GM18867 (cell line): ENCODE data around the gene KIAA0753.
A peak's percentile ranks its signal among the peaks of the same experiment; 100 is the strongest.
"Not testable (repeated sequence)": the region's sequence is repeated elsewhere in the genome, so short reads cannot be mapped to it uniquely, and the experiment has no call there.

ENCODE experiments used
- ATAC-seq: cut with Tn5 transposase; IDR thresholded peaks from one replicate; pipeline ENCODE4 v1.9.1; 2021; ENCODE audit warnings: mild to moderate bottlenecking, moderate library complexity; ENCODE audit not compliant: unreplicated experiment

The KIAA0753 gene

DNA sequence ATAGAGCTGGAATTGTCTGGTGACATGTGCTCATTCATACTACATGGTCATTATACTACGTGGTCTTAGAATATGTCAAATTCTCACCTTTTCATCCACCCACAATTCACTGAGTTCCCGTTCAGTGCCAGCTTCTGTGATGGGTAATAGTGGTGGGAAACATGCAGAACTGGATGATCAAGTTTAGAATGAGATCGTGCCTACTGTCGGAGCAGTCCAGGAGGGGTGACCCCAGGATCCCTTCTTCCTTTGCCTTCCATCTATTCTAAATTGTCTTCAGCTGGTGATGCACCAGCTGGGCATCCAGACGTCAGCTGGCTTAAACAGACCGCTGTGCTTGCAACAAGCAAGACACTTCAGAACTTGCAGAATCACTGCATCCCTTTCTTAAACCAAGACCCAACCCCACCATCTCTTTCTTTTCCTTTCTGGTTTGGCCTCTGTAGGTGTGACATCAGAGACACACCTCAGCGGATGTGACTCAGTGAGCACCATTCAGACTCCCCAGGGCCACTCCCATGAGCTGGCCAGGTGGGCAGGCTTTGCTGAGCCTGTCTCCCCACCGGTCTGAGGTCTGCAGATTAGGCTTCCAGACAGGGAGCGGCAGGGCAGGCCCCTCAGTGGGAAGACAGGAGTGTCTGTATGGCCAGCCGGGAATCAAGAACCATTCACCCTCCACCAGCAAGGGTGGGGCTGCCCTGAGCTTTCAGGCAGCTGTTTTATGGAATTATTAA is 29.1 kb upstream of the KIAA0753 start:
- ATAC-seq: no peak

GRCh38 chr17:6668727-6669425 is 28.4 kb upstream of the KIAA0753 start:
- ATAC-seq: no peak

- ATAC-seq: no peak
Measured at GRCh38 chr17:6668219-6668618, 27.7 kb upstream of the KIAA0753 start.

DNA sequence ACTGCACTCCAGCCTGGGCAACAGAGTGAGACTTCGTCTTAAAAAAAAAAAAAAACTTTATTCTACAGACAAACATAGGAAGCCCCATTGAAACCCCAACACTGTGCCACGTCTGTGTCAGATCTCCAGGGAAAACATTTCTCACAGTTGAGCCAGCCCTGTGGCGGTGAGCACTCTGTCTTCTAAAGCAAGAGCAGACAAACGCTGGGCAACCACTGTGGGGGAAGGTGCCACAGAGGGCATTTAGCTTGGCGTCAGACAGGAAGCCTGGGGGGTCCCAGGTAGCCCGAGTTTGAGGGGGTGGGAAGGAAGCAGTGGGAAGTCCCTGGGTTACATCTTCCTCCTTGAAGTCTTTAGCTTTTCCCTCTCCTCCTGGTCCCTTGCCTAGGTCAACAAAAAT is 27.0 kb upstream of the KIAA0753 start:
- ATAC-seq: no peak

- ATAC-seq: no peak
Measured at GRCh38 chr17:6666557-6666956, 26.0 kb upstream of the KIAA0753 start.

DNA sequence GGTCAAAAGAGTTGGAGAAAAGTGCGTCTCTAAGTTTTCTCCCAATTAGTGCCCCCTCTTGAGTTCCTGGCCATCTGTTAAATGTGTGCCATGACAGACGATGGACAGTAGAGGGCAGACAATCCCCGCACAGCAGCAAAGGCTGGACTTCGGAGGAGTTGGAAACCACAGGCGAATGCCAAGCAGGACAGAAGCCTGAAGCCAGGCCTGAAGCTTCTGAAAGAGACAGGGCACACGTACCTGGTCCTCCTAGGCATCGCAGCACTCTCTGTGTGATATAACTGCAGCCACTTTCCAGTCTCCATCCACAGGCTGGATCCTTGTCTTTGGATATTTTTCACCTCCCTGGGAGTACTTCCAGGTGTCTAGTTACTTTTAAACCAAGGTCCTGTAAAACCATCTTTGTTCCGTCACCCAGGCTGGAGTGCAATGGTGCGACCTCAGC is 25.6 kb upstream of the KIAA0753 start:
- no peak for ATAC-seq

DNA sequence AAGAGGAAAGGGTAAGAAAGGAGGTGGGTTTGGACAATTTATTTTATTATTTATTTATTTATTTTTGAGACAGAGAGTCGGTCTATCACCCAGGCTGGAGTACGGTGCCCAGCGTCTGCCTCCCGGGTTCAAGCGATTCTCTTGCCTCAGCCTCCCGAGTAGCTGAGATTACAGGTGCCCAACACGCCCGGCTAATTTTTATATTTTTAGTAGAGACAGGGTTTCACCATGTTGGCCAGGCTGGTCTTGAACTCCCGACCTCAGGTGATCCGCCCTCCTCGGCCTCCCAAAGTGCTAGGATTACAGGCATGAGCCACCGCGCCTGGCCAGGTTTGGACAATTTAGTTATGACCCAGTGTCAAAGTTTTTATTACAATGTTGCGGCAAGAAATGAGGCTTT is 22.7 kb upstream of the KIAA0753 start:
- not testable (repeated sequence) for ATAC-seq

DNA sequence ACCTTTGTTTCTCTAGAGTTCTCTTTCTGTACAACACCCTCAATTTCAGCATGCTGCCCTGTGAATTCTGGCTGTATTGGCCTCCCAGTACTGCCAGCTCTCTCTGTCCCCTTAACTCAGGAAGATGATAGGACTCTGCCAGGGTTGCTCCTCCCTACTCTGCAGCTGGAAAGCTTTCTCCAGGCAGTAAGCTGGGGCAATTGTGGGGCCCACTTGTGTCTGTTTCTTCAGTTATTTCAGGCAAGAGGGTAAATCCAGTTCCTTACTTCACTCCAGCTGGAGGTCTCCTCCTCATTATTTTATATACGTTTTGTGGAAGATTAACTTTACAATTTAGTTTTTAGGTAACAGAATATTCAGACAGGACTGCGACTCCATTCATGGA is 20.9 kb upstream of the KIAA0753 start:
- no peak for ATAC-seq

GRCh38 chr17:6660805-6661463 is 20.4 kb upstream of the KIAA0753 start:
- peak; percentile 73 for ATAC-seq

DNA sequence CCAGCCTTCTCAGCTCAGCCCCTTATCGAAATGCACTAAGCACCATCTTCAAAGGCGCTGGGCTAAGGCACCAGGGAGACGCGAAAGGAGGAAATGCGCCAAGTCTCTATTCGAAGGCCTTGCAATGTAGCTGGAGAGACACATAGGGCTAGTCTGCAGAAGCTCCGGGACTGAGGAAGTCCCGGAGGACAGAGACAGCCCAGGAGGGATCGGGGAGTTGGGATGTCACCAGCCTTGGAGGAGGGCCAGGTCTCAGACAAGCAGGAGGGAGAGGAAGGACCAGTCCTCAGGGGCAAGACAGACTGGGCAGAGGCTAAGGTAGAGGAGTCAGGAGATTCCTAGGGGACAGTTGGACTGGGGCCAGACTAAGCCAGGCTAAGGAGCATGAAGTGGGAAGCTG is 19.6 kb upstream of the KIAA0753 start:
- no peak for ATAC-seq

DNA sequence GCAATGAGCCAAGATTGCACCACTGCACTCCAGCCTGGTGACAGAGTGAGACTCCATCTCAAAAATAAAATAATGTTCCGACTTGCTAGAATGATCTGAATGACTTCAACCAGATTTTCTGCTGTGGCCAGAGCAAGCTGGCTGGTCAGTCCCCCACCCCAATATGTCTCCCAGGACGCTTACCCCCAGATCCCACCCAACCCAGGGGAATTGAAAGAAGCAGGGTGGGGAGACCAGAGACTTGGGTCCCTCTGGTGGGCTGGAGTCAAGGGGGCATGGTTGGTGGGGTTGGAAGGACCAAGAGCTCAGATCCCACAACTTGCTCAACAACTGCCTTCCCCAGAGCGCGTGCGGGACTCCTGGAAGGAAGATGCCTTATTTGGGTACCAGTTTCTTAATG is 17.9 kb upstream of the KIAA0753 start:
- not testable (repeated sequence) for ATAC-seq

DNA sequence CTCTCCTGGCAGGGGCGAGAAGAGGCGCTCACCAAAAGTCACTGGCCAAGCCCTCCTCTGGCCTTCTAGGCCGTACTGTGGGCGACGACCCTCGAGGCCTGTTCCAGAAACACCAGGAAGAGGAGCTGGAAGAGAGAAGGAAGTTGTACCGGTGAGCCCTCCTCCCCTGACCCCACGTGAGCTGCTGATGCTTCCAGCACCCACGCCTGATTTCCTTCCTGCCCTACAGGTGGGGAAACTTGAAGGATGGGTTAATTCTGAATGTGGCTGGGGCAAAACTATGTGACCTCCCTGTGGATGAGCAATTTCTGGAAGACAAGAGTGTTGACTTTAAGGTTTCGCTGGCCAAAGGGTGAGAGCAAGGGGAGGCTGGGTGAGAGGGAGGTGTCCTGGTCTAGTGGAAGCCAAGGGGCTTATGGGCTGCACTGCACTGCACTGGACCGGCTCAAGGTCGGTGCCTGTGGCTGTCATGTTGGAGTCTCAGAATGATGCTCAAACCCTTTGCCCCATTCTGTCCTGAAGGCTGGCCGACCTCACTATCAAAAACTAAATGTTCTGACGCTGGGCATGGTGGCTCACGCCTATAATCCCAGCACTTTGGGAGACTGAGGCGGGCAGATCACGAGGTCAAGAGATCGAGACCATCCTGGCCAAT is 17.2 kb upstream of the KIAA0753 start:
- no peak for ATAC-seq

DNA sequence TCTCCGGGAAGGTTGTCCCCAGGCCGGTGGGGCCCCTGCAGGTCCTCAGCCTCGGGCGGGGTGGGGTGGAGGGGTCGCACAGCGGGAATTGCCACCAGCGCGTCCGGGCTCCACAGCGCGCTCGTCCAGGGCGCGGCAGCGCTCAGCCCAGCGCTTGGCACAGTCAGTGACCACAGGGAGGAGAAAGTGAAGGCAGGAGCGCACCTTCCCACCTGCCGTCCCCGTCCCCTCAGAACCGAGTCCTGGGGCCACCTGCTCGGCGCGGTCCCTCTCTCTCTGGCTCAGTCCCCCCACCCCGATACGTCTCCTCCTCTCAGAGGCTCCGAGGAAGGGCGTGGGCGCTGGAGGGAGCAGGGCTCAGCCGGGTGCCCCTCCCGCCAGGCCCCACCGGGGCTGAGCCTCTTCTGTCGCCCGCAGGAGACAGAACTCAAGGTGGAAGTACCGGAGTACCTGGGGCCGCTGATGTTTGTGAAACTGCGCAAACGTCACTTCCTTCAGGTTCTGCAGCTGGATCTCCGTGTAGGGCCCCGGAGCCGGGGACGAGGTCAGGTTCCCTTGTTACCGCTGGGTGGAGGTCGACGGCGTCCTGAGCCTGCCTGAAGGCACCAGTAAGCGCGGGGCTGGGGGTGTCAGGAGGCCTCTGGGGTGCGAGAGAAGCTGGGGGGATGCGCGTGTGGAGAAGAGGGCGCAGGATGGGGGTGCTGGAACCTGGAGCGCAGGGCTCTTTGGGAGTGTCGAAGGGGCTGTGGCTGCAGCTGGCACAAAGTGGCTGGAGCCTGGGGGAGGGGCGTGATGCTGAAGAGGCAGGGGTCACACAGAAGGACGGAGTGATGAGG is 16.5 kb upstream of the KIAA0753 start:
- ATAC-seq: peak; percentile 56

DNA sequence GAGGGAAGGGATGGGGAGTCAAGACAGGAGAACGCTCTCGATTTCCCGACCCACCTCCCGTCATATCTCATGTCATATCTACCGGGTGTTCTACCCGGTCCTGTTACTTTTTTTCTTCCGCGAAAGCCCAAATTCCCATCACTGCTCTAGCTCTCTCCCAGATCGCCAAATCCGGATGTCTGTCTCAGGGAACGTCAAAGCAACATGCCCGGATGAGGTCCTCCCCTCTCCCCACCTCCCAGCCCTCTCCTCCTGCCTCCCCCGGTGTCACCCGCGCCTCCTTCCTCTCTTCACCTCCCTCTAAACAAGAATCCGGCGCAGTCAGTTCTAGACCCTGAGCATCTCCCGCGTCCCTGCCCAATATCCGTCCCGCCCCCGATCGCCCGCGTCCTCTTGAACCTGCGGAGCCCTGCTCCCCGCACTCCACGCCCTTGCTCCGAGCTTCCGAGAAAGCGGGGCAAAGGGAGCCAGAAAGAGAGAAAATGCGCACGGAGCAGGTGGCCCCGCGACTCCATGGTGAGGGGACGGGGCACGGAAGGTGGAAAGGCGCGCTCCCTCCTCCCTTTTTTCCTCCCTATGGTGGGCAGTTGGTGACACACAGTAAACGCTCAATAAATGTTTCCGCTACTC is 15.3 kb upstream of the KIAA0753 start:
- ATAC-seq: not testable (repeated sequence)

- no peak for ATAC-seq
Measured at GRCh38 chr17:6654841-6655731, 14.6 kb upstream of the KIAA0753 start.

DNA sequence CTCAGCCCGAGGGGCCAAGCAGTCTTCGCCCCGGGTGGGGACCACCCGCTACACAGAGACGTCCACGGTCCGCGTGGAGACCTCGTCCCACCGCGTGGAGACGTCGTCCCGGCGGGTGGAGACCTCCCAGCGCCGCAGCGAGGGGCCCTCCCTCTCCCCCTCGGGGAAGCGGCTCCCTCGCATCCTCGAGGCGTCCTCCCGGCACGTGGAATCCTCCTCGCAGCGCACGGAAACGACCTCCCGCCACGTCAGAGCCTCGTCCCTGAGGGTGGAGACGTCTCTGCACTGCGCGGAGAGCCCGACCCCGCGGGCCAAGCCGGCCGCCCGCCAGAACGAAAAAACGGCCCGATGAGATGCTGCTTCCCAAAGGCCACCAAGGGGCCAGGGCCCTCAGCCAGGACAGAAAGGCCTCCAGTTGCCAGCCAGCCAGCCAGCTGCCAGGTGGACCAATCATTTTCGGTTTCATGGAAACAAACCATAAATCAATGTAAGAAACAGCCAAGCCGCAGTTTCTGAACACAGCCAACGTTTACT is 11.5 kb upstream of the KIAA0753 start:
- no peak for ATAC-seq

GRCh38 chr17:6651354-6651918 is 10.9 kb upstream of the KIAA0753 start, which contains the start of the genes C17orf100 and MED31:
C17orf100 (plus strand) TSS chr17:6651762; CDS start chr17:6651914, 152 bp downstream.
MED31 (minus strand) TSS chr17:6651605; CDS start chr17:6651528, 77 bp downstream.
- ATAC-seq: peak; percentile 93

GRCh38 chr17:6648181-6648580 is 7.7 kb upstream of the KIAA0753 start:
- no peak for ATAC-seq
